GM12872 (cell line): Measurements from ENCODE around the gene SGSH.
A peak's percentile ranks its signal among the peaks of the same experiment; 100 is the strongest.

Experiments used
- TF ChIP-seq, protein P1 (sequence below): IDR thresholded peaks from 3 replicates; pipeline ENCODE4 v1.5.1; 2011; ENCODE audit warnings: low read depth, mild to moderate bottlenecking, low read length, moderate library complexity; ENCODE audit not compliant: insufficient read depth

Gene SGSH

DNA sequence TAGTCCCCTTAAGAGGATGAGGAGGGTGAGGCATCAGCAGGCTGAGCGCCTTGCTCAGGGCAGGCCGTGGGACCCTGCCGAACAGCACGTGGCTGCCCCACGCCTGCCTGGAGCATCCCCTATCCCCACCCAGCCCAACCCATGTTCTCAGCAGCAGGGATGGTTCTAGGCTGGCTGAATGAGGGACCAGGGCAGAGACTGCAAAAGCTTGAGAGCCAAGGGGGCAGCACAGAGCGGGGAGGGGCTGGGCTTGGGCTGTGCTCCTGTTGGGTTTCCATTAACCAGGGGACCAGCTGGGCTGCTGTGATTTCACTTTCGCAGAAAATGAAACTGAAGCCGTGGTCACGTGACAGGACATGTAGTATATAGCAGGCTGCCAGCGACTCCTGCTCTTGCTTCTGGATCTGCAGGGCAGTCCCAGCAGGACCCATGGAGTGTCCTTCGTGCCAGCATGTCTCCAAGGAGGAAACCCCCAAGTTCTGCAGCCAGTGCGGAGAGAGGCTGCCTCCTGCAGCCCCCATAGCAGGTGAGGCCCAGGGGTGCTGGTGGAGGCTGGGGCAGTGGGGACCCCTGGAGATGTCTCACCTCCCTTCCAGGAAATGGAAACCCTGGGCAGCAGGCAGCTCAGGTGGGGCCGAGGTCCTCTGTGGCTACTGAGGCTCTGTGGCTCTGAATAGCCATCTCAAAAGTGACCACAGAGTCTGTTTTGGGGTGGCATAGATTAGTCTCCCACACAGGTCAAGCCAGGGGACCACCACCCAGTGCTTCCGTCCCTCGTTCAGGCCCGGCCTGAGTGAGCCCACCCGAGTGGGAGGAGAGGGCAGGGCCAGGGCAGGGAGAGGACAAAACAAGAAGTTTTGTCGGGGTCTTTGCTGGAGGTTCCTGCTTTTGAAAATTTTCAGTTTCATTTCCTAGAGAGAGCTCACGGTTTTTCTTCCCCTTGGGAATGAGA, 43.4 kb upstream of the SGSH start:
- TF ChIP-seq, protein P1, sequence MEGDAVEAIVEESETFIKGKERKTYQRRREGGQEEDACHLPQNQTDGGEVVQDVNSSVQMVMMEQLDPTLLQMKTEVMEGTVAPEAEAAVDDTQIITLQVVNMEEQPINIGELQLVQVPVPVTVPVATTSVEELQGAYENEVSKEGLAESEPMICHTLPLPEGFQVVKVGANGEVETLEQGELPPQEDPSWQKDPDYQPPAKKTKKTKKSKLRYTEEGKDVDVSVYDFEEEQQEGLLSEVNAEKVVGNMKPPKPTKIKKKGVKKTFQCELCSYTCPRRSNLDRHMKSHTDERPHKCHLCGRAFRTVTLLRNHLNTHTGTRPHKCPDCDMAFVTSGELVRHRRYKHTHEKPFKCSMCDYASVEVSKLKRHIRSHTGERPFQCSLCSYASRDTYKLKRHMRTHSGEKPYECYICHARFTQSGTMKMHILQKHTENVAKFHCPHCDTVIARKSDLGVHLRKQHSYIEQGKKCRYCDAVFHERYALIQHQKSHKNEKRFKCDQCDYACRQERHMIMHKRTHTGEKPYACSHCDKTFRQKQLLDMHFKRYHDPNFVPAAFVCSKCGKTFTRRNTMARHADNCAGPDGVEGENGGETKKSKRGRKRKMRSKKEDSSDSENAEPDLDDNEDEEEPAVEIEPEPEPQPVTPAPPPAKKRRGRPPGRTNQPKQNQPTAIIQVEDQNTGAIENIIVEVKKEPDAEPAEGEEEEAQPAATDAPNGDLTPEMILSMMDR = peak; percentile 49

DNA sequence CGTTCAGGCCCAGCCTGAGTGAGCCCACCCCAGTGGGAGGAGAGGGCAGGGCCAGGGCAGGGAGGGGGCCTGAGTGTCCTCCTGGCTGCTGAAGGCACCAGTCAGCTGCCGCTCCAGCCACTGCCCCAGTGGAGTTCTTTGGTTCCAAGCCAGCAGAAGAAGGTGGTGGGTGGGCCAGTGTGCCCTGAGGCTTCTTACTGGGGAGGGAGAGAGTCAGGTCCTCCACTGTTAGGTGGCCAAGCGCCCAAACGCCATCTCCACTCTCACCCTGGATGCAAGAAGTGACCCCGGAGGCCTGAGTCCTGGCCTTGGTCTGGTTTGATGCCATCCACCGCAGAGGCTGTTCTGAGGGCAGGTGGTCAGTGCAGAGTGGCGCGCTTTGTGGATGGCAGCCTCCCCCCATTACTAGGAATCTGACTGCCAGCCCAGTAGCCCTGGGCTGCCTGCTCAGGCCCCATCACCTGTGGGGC, 42.7 kb upstream of the SGSH start:
- TF ChIP-seq, protein P1 = no peak

DNA sequence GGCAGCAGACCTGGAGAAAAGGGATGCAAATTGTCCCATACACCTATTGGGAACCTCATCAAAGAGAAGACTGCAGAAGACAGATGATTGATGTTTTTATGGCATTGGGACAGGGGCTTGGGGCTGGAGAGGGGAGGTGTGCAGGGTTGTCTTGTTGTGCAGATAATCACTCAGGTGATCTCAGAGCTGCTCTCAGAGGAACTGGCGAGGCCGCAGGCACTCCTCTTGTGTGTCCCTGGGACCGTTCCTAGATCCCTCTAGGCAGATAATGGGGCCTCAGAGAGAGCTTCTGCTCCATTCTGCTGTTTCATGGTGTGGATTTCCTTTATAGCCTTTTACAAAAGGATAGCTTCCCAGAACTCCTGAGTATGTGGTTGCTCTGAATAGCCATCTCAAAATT, 42.2 kb upstream of the SGSH start:
- TF ChIP-seq, protein P1 = no peak

DNA sequence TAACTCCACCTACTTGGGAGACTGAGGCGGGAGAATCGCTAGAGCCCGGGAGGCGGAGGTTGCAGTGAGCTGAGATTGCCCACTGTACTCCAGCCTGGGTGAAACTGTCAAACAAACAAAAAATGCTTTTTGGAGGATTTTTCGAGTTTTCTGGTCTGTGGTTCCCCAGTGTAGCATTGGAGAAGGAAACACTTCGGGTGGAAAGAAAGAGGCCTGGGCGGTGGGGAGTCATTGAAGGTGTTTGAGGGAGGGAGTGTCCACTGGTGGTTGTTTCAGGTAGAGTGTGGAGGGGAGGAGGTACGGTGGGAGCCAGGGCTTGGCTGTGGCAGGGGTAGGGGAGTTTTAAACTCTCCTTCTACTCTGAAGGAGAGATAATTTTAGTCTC, 41.8 kb upstream of the SGSH start:
- TF ChIP-seq, protein P1 = no peak

DNA sequence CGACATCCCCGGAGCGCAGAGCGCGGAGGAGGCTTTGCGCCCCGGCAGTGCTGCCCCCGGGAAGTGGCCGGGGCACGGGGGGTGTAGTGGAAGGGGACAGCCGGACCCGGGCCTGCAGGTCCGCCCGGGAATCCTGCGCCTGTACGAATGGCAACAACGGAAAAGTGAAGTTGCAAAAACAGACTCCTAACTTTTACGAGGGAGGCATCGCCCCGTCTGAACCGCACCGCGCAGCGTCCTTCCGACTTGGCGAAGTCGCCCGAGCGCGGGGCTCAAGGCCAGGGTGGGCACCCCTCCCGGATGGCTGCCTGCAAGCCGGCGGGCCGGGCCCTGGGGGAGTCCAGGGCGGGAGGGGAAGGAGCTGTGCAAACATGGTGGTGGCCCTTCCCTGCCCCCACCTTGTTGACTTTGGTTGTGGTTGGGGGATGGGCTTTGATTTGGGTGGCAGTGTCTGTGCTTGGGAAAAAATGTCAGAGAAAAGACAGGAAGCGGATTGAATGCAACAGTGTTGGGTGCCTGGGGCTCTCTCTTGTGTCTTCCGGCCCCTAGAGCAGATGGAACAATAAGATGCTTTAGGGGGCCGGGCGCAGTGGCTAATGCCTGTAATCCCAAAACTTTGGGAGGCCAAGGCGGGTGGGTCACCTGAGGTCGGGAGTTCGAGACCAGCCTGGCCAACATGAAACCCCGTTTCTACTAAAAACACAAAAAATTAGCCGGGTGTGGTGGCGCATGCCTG, 41.2 kb upstream of the SGSH start:
- TF ChIP-seq, protein P1 = no peak

DNA sequence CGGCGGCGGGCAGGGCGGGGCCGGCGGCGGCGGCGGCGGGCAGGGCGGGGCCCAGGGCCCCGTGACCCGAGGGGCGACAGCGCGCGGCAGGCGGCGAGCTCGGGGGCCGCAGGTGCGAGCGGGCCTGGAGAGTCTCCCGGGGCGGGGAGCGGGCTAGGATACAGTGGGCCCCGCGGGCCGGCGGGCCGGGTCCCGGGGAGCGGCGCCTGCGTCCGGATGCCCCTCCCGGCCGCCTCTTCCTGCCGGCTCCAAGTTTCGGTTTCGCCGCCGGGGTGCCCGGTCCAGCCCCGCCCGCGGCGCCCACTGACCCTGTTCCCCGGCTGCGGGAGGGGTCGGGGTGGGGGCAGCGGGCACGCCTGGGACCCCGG, 40.6 kb upstream of the SGSH start, which contains the start of gene RNF213:
RNF213 (plus strand) TSS at position 62 of the 368 bp plus-strand sequence. CDS start 2,830 bp downstream, outside the sequence.
- TF ChIP-seq, protein P1 = no peak

DNA sequence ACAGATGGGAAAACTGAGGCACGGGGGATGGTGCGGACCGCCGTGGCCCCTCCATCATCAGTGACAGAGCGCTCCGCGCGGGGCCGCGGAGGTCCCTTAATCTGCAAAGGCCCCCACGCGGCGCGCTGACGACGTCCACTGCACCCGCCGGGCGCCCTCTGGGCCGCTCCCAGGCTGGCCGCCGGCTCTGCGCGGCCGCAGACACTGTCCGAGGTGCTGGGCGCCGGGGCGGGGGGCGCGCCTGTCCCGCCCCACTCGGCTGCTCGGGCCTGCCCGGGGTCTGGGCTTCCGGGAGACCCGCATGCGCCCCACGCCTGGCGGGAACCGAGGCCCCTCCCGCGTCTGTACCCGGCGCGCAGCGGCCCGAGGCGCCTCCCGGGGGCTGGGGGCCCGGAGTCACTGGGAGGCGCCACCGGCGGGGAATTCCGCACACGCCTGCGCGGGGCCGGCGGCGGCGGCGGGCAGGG, 40.0 kb upstream of the SGSH start:
- TF ChIP-seq, protein P1 = no peak
